Measurements from ENCODE around the gene SRGAP3. TPM values are rescaled to one million over a fixed set of nuclear protein-coding genes. Genes with fewer than 3 reads are reported as not detected.

Gene SRGAP3
- total RNA-seq, 2 donors from 2014 or later, result 10.9 to 11.4 TPM

DNA sequence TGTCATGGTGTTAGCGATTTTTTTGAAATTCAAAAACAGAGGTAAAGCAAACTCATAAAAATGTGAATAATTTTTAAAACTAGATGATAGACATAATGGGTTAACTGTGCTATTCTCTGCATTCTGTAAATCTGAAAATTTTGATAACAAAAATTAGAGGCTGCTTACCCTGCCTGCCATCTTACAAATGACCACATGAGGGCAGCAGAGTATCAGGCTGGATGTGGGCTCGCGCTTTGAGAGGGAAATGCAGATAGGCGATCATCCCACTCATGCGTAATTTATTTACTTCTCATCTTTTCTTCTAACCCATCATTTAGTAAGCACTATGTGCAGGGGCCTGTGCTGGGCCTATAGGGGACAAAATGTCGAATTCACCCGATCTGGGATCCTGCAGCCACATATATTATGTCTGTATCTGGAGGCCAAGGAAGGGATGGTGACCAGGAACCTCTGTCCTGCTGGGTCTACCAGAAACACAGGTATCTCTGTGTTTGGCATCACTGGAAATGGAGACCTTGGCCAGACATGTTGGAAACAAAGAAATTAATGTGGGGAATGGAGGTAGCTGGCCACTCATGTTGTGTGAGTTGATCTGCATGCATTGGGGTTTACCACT, 278.4 kb downstream of the SRGAP3 start:
- Histone ChIP-seq H3K36me3 (replicated peaks in 1 of 2; ENCODE audit: insufficient read depth in 1 of 2, low read depth in 2 of 2) (no peaks in the 10 kb centered on the region), H3K4me1 (no peaks in the 10 kb centered on the region), H3K27me3 (no peaks in the 10 kb centered on the region), H3K9me3 (no peaks in the 10 kb centered on the region), H3K4me3 (no peak overlapping the region), H3K27ac (no peak overlapping the region)
- ATAC-seq (peak; percentile 77), DNase-seq (peak; percentile 71 to 75 (median 73))
- TF ChIP-seq POLR2A (IDR thresholded peaks at IDR 0.05) (no peak), CTCF (IDR thresholded peaks at IDR 0.05) (peak; percentile 94 to 100 (median 96))
- intact Hi-C loops (cut with DNase I), result loop anchor here (5.0 kb wide), 1 partner anchor 331 kb away; no protein-coding TSS in a partner anchor
- 1 to 3% methylated on average over 7 of the region's 7 CpGs for WGBS, 2 donors

GRCh38 chr3:8969241-8969640, 280.2 kb downstream of the SRGAP3 start:
- intact Hi-C loops (cut with DNase I), result no loop called here
- Histone ChIP-seq H3K4me3 (no peak overlapping the region), H3K4me1 (no peaks in the 10 kb centered on the region), H3K27ac (no peak overlapping the region), H3K36me3 (replicated peaks in 1 of 2; ENCODE audit: insufficient read depth in 1 of 2, low read depth in 2 of 2) (no peaks in the 10 kb centered on the region), H3K27me3 (no peaks in the 10 kb centered on the region), H3K9me3 (no peaks in the 10 kb centered on the region)
- DNase-seq (no peak), ATAC-seq (no peak)
- no peak for TF ChIP-seq POLR2A (IDR thresholded peaks at IDR 0.05)
- TF ChIP-seq CTCF (IDR thresholded peaks at IDR 0.05), result no peak
- WGBS, 2 donors, result 30 to 38% methylated on average over 4 of the region's 4 CpGs

DNA sequence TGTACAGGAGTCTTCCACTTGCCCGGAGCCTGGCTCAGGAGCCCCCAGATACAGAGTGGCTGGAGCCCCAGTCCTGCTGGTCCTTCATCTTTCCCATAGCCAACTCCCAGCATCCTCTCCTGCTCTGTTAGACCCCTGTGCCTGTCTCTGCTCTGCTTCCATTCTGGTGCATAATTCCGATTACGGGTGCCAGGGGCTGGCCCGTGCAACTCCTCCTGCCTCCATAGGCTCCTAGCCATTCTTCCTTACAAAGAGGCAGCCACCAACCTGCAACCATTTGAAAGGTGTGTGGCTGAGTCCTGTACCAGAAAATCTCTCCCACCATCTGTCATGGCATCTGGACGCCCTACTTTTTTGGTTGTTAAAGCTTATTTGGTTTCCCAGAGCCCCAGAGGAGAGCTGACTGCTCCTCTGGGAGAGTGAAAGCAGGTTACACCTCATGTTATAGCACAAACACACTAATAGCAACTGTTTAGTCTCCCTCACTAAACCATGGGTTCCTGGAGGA, 281.0 kb downstream of the SRGAP3 start:
- intact Hi-C loops (cut with DNase I), result no loop called here
- ATAC-seq (no peak), DNase-seq (no peak)
- Histone ChIP-seq H3K27ac (no peak overlapping the region), H3K4me1 (peaks cover 7% of the 10 kb centered on the region), H3K36me3 (replicated peaks in 1 of 2; ENCODE audit: insufficient read depth in 1 of 2, low read depth in 2 of 2) (no peaks in the 10 kb centered on the region), H3K4me3 (no peak overlapping the region), H3K9me3 (no peaks in the 10 kb centered on the region), H3K27me3 (no peaks in the 10 kb centered on the region)
- WGBS, 2 donors, result 27 to 44% methylated on average over 5 of the region's 5 CpGs
- no peak for TF ChIP-seq POLR2A (IDR thresholded peaks at IDR 0.05)
- no peak for TF ChIP-seq CTCF (IDR thresholded peaks at IDR 0.05)

DNA sequence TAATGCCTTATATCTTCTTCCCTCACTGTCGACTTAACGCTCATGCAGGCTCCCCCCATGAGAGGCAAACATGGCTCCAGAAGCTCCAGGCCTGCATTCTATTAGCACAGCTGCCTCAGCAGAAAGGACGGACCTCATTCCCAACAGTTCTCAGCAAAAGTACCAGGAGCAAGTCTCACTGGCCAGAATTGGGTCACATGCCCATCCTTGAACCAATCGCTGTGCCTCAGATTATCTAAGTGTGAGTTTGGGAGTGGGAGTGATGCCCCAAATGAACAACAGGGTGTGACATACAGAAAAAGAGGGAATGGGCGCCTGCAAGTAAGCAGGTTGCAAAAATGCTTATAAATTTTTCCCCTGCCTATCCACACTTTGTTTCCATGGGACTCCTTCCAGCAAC, 281.9 kb downstream of the SRGAP3 start:
- intact Hi-C loops (cut with DNase I), result no loop called here
- Histone ChIP-seq H3K36me3 (replicated peaks in 1 of 2; ENCODE audit: insufficient read depth in 1 of 2, low read depth in 2 of 2) (no peaks in the 10 kb centered on the region), H3K27ac (no peak overlapping the region), H3K27me3 (no peaks in the 10 kb centered on the region), H3K4me3 (no peak overlapping the region), H3K4me1 (peaks cover 10% of the 10 kb centered on the region), H3K9me3 (no peaks in the 10 kb centered on the region)
- ATAC-seq (no peak), DNase-seq (no peak)
- TF ChIP-seq POLR2A (IDR thresholded peaks at IDR 0.05) (no peak), CTCF (IDR thresholded peaks at IDR 0.05) (no peak)
- WGBS, 2 donors, result 61 to 75% methylated on average over 5 of the region's 5 CpGs

DNA sequence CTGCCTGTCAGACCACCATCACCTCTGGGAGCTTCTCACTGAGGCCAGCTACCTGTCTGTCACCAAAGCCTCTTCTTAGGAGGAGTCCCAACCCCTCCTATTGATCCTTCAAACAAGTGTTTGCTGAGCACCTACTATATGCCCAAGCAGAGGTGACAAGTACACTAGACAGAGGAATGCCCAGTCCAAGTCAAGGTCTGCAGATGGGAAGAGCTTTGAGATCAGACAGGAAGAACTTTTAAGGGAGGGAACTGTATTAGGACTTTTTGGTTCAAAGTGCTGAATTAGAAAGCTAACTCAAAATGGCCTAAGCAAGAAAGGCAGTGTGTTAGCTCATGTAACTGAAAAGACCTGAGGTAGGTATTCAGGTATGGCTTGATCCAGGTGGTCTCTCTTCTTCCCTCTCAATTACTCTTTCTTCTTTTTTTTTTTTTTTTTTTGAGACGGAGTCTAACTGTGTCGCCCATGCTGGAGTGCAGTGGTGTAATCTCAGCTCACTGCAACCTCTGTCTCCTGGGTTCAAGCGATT, 282.6 kb downstream of the SRGAP3 start:
- 67 to 76% methylated on average over 3 of the region's 3 CpGs for WGBS, 2 donors
- Histone ChIP-seq H3K9me3 (no peaks in the 10 kb centered on the region), H3K36me3 (replicated peaks in 1 of 2; ENCODE audit: insufficient read depth in 1 of 2, low read depth in 2 of 2) (no peaks in the 10 kb centered on the region), H3K27me3 (no peaks in the 10 kb centered on the region), H3K27ac (no peak overlapping the region), H3K4me1 (peaks cover 13% of the 10 kb centered on the region), H3K4me3 (no peak overlapping the region)
- DNase-seq, result no peak
- no peak for ATAC-seq
- no peak for TF ChIP-seq CTCF (IDR thresholded peaks at IDR 0.05)
- TF ChIP-seq POLR2A (IDR thresholded peaks at IDR 0.05), result no peak
- intact Hi-C loops (cut with DNase I), result no loop called here

All from body of pancreas (tissue), 4 donors.